ENCODE measurements around the gene NOP14. TPM values are rescaled to one million over a fixed set of nuclear protein-coding genes. Genes with fewer than 3 reads are reported as not detected.

Gene NOP14
- polyA plus RNA-seq: 25.6 TPM
- long read RNA-seq, donor 1, partial matches to known transcripts: 0 of 2 reads
- long read RNA-seq, donor 1, other reads (novel, unspliced or antisense): 0 of 2 reads
- long read RNA-seq, donor 2, partial matches to known transcripts: 0 of 4 reads
- long read RNA-seq, donor 2, other reads (novel, unspliced or antisense): 0 of 4 reads
- long read RNA-seq, donor 3: 0 reads
- long read RNA-seq, donor 4: 0 reads
- long read RNA-seq, donor 5, partial matches to known transcripts: 0 of 1 reads
- long read RNA-seq, donor 5, other reads (novel, unspliced or antisense): 0 of 1 reads
- long read RNA-seq, donor 6, partial matches to known transcripts: 6 of 8 reads
- long read RNA-seq, donor 6, other reads (novel, unspliced or antisense): 0 of 8 reads
- long read RNA-seq, donor 7: 0 reads
- long read RNA-seq, donor 8, partial matches to known transcripts: 9 of 10 reads
- long read RNA-seq, donor 8, other reads (novel, unspliced or antisense): 0 of 10 reads
- long read RNA-seq, donor 9: 0 reads
- long read RNA-seq, donor 10, partial matches to known transcripts: 0 of 1 reads
- long read RNA-seq, donor 10, other reads (novel, unspliced or antisense): 0 of 1 reads
- long read RNA-seq, donor 11: 0 reads

DNA sequence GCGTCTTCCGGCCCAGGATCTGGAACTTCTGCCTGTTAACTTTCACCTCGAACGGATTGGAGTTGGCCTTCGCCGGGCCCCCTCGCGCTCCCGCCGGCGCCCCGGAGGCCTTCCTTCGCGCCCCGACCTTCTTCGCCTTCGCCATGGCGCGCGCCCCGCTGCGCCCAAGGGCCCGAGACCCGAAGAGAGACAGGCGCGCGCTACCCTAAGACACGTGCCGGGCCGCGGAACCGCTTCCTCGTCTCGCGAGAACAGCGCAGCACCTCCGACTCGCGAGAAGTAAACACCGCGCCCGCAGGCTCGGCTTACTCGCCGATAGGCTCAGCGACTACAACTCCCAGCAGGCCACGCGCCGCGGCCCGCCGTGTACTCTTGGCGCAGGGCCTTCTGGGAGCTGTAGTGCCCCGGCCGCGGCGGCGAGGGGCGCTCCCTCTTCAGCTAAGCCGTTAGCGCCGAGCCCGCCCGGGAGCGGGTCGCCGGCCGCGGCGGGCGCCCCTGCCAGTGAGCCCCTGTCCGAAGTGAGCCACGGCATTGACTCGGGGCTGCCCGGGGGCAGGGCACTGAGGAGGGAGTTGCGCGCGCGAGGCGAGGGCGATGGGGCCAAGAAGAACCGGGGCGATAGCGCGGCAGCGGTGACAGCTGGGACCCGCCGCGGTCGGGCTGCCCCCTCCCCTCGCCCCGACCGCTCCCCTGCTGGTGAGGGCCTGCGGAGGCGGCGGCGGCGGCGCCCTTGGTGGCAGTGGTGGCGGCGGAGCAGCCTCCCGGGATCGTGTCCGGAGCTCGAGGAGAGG, at the start of gene NOP14, which contains the start of gene GRK4:
TSS of gene NOP14 (minus strand) at position 232 of the 791 bp plus-strand sequence. CDS start at position 145, 87 bp downstream.
TSS of gene GRK4 (plus strand) at position 397 of the 791 bp plus-strand sequence. CDS start 500 bp downstream, outside the sequence.
- H3K9me3 ChIP-seq (ENCODE audit: control insufficient read depth, low read depth, low read length): no peaks in the 10 kb centered on the region

GRCh38 chr4:3011456-3012220, 48.4 kb upstream of the NOP14 start:
- Histone ChIP-seq H3K27me3 (ENCODE audit: control insufficient read depth, insufficient read depth, low read length) (no peaks in the 10 kb centered on the region), H3K4me1 (ENCODE audit: control insufficient read depth, insufficient read depth, low read length) (peaks cover 4% of the 10 kb centered on the region), H3K4me3 (ENCODE audit: low read length) (no peak overlapping the region), H3K27ac (ENCODE audit: low read length) (no peak overlapping the region), H3K9me3 (ENCODE audit: control insufficient read depth, low read depth, low read length) (no peaks in the 10 kb centered on the region), H3K36me3 (ENCODE audit: control insufficient read depth, insufficient read depth, low read length) (no peaks in the 10 kb centered on the region)
- DNase-seq: no peak
- 100% methylated on average over 4 of the region's 17 CpGs for WGBS (ENCODE audit: insufficient coverage, low lambda C conversion rate)

More for the DNA sequence above, at the start of gene NOP14, which contains the start of gene GRK4:
- Histone ChIP-seq H3K4me3 (ENCODE audit: low read length) (peak within 1 kb of the TSS; percentile 87), H3K36me3 (ENCODE audit: control insufficient read depth, insufficient read depth, low read length) (peaks cover 7% of the 10 kb centered on the region), H3K4me1 (ENCODE audit: control insufficient read depth, insufficient read depth, low read length) (peaks cover 7% of the 10 kb centered on the region), H3K27ac (ENCODE audit: low read length) (peak within 1 kb of the TSS; percentile 75), H3K27me3 (ENCODE audit: control insufficient read depth, insufficient read depth, low read length) (no peaks in the 10 kb centered on the region)
- DNase-seq: peak; percentile 98
- no CpG with 5 or more reads among the region's 105 CpGs for WGBS (ENCODE audit: insufficient coverage, low lambda C conversion rate)

DNA sequence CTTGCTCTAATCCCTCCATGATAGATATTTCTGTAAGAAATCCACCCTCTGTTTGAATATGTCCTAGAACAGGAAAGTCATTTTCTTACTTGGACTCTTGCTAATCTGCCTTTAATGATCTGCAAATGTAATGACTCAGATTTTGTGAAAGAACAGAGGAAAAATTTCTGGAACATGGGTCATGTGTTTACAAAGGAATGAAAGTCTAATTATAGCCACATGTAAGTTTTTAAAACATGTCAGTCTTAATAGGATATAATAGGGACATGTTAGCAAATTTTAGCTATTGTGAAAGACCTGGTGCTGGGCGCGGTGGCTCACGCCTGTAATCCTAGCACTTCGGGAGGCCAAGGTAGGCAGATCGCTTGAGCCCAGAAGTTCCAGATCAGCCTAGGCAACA, 47.8 kb upstream of the NOP14 start:
- Histone ChIP-seq H3K27ac (ENCODE audit: low read length) (no peak overlapping the region), H3K36me3 (ENCODE audit: control insufficient read depth, insufficient read depth, low read length) (no peaks in the 10 kb centered on the region), H3K9me3 (ENCODE audit: control insufficient read depth, low read depth, low read length) (no peaks in the 10 kb centered on the region), H3K4me3 (ENCODE audit: low read length) (no peak overlapping the region), H3K4me1 (ENCODE audit: control insufficient read depth, insufficient read depth, low read length) (peaks cover 4% of the 10 kb centered on the region), H3K27me3 (ENCODE audit: control insufficient read depth, insufficient read depth, low read length) (no peaks in the 10 kb centered on the region)
- DNase-seq: no peak
- 83% methylated on average over 2 of the region's 5 CpGs for WGBS (ENCODE audit: insufficient coverage, low lambda C conversion rate)

GRCh38 chr4:3010577-3010976, 47.4 kb upstream of the NOP14 start:
- no peak overlapping the region for H3K4me3 ChIP-seq (ENCODE audit: low read length)
- H3K36me3 ChIP-seq (ENCODE audit: control insufficient read depth, insufficient read depth, low read length): no peaks in the 10 kb centered on the region
- no peak overlapping the region for H3K27ac ChIP-seq (ENCODE audit: low read length)
- H3K27me3 ChIP-seq (ENCODE audit: control insufficient read depth, insufficient read depth, low read length): no peaks in the 10 kb centered on the region
- H3K9me3 ChIP-seq (ENCODE audit: control insufficient read depth, low read depth, low read length): no peaks in the 10 kb centered on the region
- WGBS (ENCODE audit: insufficient coverage, low lambda C conversion rate): no CpG with 5 or more reads among the region's 2 CpGs
- no peak for DNase-seq
- peaks cover 4% of the 10 kb centered on the region for H3K4me1 ChIP-seq (ENCODE audit: control insufficient read depth, insufficient read depth, low read length)

DNA sequence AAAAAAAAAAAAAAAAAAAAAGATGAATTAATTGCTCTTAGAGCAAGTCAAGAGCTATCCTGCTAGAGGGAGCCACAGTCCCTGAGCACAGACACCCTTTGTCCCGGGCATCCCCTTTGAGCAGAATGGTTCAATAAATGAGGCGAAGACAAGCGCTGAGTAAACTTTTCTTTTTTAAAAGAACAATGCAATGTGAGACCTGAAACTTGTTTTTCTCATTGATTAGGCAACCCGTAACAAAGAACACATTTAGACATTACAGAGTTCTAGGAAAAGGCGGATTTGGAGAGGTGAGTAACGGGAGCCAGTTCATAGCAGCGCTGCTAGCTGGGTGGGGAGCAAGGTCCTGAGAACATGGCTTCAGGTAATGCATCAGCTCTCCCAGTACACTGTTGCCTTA, 46.2 kb upstream of the NOP14 start:
- WGBS (ENCODE audit: insufficient coverage, low lambda C conversion rate): no CpG with 5 or more reads among the region's 7 CpGs
- Histone ChIP-seq H3K27me3 (ENCODE audit: control insufficient read depth, insufficient read depth, low read length) (no peaks in the 10 kb centered on the region), H3K36me3 (ENCODE audit: control insufficient read depth, insufficient read depth, low read length) (no peaks in the 10 kb centered on the region), H3K27ac (ENCODE audit: low read length) (no peak overlapping the region), H3K4me1 (ENCODE audit: control insufficient read depth, insufficient read depth, low read length) (peaks cover 4% of the 10 kb centered on the region), H3K4me3 (ENCODE audit: low read length) (no peak overlapping the region), H3K9me3 (ENCODE audit: control insufficient read depth, low read depth, low read length) (no peaks in the 10 kb centered on the region)
- DNase-seq: peak; percentile 24 to 48

GRCh38 chr4:3007724-3008123, 44.5 kb upstream of the NOP14 start:
- 100% methylated on average over 1 of the region's 2 CpGs for WGBS (ENCODE audit: insufficient coverage, low lambda C conversion rate)
- no peaks in the 10 kb centered on the region for H3K4me1 ChIP-seq (ENCODE audit: control insufficient read depth, insufficient read depth, low read length)
- H3K27me3 ChIP-seq (ENCODE audit: control insufficient read depth, insufficient read depth, low read length): no peaks in the 10 kb centered on the region
- no peak overlapping the region for H3K4me3 ChIP-seq (ENCODE audit: low read length)
- no peak for DNase-seq
- H3K27ac ChIP-seq (ENCODE audit: low read length): no peak overlapping the region
- H3K9me3 ChIP-seq (ENCODE audit: control insufficient read depth, low read depth, low read length): no peaks in the 10 kb centered on the region
- no peaks in the 10 kb centered on the region for H3K36me3 ChIP-seq (ENCODE audit: control insufficient read depth, insufficient read depth, low read length)

GRCh38 chr4:2996415-2996814, 33.2 kb upstream of the NOP14 start:
- H3K4me1 ChIP-seq (ENCODE audit: control insufficient read depth, insufficient read depth, low read length): no peaks in the 10 kb centered on the region
- no peak for DNase-seq
- no peak overlapping the region for H3K27ac ChIP-seq (ENCODE audit: low read length)
- H3K36me3 ChIP-seq (ENCODE audit: control insufficient read depth, insufficient read depth, low read length): no peaks in the 10 kb centered on the region
- no peaks in the 10 kb centered on the region for H3K27me3 ChIP-seq (ENCODE audit: control insufficient read depth, insufficient read depth, low read length)
- no CpG with 5 or more reads among the region's 4 CpGs for WGBS (ENCODE audit: insufficient coverage, low lambda C conversion rate)
- H3K4me3 ChIP-seq (ENCODE audit: low read length): no peak overlapping the region
- H3K9me3 ChIP-seq (ENCODE audit: control insufficient read depth, low read depth, low read length): no peaks in the 10 kb centered on the region

- H3K27me3 ChIP-seq (ENCODE audit: control insufficient read depth, insufficient read depth, low read length): no peaks in the 10 kb centered on the region
- no peaks in the 10 kb centered on the region for H3K36me3 ChIP-seq (ENCODE audit: control insufficient read depth, insufficient read depth, low read length)
- H3K4me3 ChIP-seq (ENCODE audit: low read length): no peak overlapping the region
- 100% methylated on average over 1 of the region's 4 CpGs for WGBS (ENCODE audit: insufficient coverage, low lambda C conversion rate)
- H3K9me3 ChIP-seq (ENCODE audit: control insufficient read depth, low read depth, low read length): no peaks in the 10 kb centered on the region
- no peak for DNase-seq
- H3K4me1 ChIP-seq (ENCODE audit: control insufficient read depth, insufficient read depth, low read length): no peaks in the 10 kb centered on the region
- H3K27ac ChIP-seq (ENCODE audit: low read length): no peak overlapping the region
Measured at GRCh38 chr4:2995546-2996265, 32.5 kb upstream of the NOP14 start.

DNA sequence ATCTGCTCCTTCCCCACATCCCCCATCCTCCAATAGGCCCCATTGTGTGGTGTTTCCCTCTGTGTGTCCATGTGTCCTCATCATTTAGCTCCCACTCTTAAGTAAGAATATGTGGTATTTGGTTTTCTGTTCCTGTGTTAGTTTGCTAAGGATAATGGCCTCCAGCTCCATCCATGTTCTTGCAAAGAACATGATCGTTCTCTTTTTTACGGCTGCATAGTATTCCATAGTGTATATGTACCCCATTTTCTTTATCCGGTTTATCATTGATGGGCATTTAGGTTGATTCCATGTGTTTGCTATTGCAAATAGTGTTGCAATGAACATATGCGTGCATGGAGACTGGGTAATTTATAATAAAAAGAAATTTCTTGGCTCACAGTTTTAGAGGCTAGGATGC, 31.7 kb upstream of the NOP14 start:
- WGBS (ENCODE audit: insufficient coverage, low lambda C conversion rate): 100% methylated on average over 1 of the region's 4 CpGs
- no peaks in the 10 kb centered on the region for H3K9me3 ChIP-seq (ENCODE audit: control insufficient read depth, low read depth, low read length)
- no peak for DNase-seq

More for the DNA sequence above, 31.7 kb upstream of the NOP14 start:
- Histone ChIP-seq H3K4me3 (ENCODE audit: low read length) (no peak overlapping the region), H3K36me3 (ENCODE audit: control insufficient read depth, insufficient read depth, low read length) (no peaks in the 10 kb centered on the region), H3K27me3 (ENCODE audit: control insufficient read depth, insufficient read depth, low read length) (no peaks in the 10 kb centered on the region), H3K27ac (ENCODE audit: low read length) (no peak overlapping the region), H3K4me1 (ENCODE audit: control insufficient read depth, insufficient read depth, low read length) (no peaks in the 10 kb centered on the region)

All from large intestine (tissue), 12 donors.